Measurements from ENCODE around the gene POC1A. TPM values are rescaled to one million over a fixed set of nuclear protein-coding genes. Genes with fewer than 3 reads are reported as not detected.
"Not testable (repeated sequence)": the region's sequence is repeated elsewhere in the genome, so short reads cannot be mapped to it uniquely, and the experiment has no call there.

POC1A gene
- polyA plus RNA-seq, 1 donor (not counting 4 experiments of a cell fraction or from before 2014, with no cell fraction given) = 11.5 TPM

- H3K9me3 ChIP-seq (ENCODE audit: control insufficient read depth, low read depth, low read length) = no peaks in the 10 kb centered on the region
- FAIRE-seq (no peak), DNase-seq (ENCODE audit: low read depth, low spot score) (no peak)
- no peak overlapping the region for H2AFZ ChIP-seq (ENCODE audit: control insufficient read depth, low read length)
- peaks cover 2 to 13% of the 10 kb centered on the region in 2 experiments for H3K36me3 ChIP-seq (ENCODE audit: control insufficient read depth in 2 of 2, extremely low read depth in 1 of 2, insufficient read depth in 2 of 2, low read length in 2 of 2)
- no peak overlapping the region for H3K9ac ChIP-seq (ENCODE audit: control insufficient read depth, extremely low read depth, insufficient read depth, low read length)
- H3K4me1 ChIP-seq (ENCODE audit: control insufficient read depth, extremely low read depth, insufficient read depth, low read length) = peaks cover 58% of the 10 kb centered on the region
- no peak for TF ChIP-seq EZH2 (IDR thresholded peaks at IDR 0.05; ENCODE audit: low read length)
- no peak for TF ChIP-seq CTCF (optimal IDR thresholded peaks at IDR 0.05 in 1 of 3, IDR thresholded peaks at IDR 0.05 in 1 of 3, conservative IDR thresholded peaks at IDR 0.05 in 1 of 3; ENCODE audit: extremely low read depth in 1 of 3, insufficient read depth in 2 of 3, low read length in 3 of 3)
- H3K79me2 ChIP-seq (ENCODE audit: control insufficient read depth, insufficient read depth, low read length) = no peaks in the 10 kb centered on the region
- no peak overlapping the region for H3K4me2 ChIP-seq (ENCODE audit: control insufficient read depth, extremely low read depth, insufficient read depth, low read depth, low read length)
- H3K27ac ChIP-seq (ENCODE audit: control insufficient read depth, insufficient read depth, low read length) = peak overlapping the region; percentile 8
- no peaks in the 10 kb centered on the region for H3K9me1 ChIP-seq (ENCODE audit: control insufficient read depth, extremely low read depth, insufficient read depth, low read length)
- dilution Hi-C loops (cut with MboI; ENCODE audit: extremely low pct_ligation_motif_present, low sequenced_read_pairs) = no loop called here
- H4K20me1 ChIP-seq (ENCODE audit: control insufficient read depth, extremely low read depth, insufficient read depth, low read length) = no peaks in the 10 kb centered on the region
- no peaks in the 10 kb centered on the region for H3K27me3 ChIP-seq (ENCODE audit: control insufficient read depth, extremely low read depth, insufficient read depth, low read length)
- H3K4me3 ChIP-seq (ENCODE audit: control insufficient read depth in 2 of 3, extremely low read depth in 1 of 3, insufficient read depth in 2 of 3, low read depth in 1 of 3, low read length in 3 of 3) = no peak overlapping the region
Measured at GRCh38 chr3:52043750-52044149, 110.5 kb downstream of the POC1A start.

DNA sequence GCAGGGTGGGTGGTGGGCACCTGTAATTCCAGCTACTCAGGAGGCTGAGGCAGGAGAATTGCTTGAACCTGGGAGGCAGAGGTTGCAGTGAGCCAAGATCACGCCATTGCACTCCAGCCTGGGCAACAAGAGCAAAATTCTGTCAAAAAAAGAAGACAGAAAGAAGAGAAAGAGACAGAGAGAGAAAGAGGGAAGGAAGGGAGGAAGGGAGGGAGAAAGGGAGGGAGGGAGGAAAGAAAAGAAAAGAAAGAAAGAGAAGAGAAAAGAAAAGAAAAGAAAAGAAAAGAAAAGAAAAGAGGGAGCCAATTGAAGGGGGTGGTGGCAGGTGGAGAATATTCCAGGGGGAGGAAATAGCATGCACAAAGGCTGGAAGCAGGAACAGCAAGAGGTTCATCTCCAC lies 111.2 kb downstream of the POC1A start:
- H2AFZ ChIP-seq (ENCODE audit: control insufficient read depth, low read length); dilution Hi-C loops (cut with MboI; ENCODE audit: extremely low pct_ligation_motif_present, low sequenced_read_pairs); DNase-seq (ENCODE audit: low read depth, low spot score); H3K79me2 ChIP-seq (ENCODE audit: control insufficient read depth, insufficient read depth, low read length); H3K9ac ChIP-seq (ENCODE audit: control insufficient read depth, extremely low read depth, insufficient read depth, low read length); H3K9me1 ChIP-seq (ENCODE audit: control insufficient read depth, extremely low read depth, insufficient read depth, low read length); H3K27ac ChIP-seq (ENCODE audit: control insufficient read depth, insufficient read depth, low read length); H3K9me3 ChIP-seq (ENCODE audit: control insufficient read depth, low read depth, low read length); H3K27me3 ChIP-seq (ENCODE audit: control insufficient read depth, extremely low read depth, insufficient read depth, low read length); H4K20me1 ChIP-seq (ENCODE audit: control insufficient read depth, extremely low read depth, insufficient read depth, low read length); FAIRE-seq; H3K4me3 ChIP-seq (ENCODE audit: control insufficient read depth in 2 of 3, extremely low read depth in 1 of 3, insufficient read depth in 2 of 3, low read depth in 1 of 3, low read length in 3 of 3); H3K36me3 ChIP-seq (ENCODE audit: control insufficient read depth in 2 of 2, extremely low read depth in 1 of 2, insufficient read depth in 2 of 2, low read length in 2 of 2); H3K4me2 ChIP-seq (ENCODE audit: control insufficient read depth, extremely low read depth, insufficient read depth, low read depth, low read length): not testable (repeated sequence)
- H3K4me1 ChIP-seq (ENCODE audit: control insufficient read depth, extremely low read depth, insufficient read depth, low read length) = peaks cover 58% of the 10 kb centered on the region

DNA sequence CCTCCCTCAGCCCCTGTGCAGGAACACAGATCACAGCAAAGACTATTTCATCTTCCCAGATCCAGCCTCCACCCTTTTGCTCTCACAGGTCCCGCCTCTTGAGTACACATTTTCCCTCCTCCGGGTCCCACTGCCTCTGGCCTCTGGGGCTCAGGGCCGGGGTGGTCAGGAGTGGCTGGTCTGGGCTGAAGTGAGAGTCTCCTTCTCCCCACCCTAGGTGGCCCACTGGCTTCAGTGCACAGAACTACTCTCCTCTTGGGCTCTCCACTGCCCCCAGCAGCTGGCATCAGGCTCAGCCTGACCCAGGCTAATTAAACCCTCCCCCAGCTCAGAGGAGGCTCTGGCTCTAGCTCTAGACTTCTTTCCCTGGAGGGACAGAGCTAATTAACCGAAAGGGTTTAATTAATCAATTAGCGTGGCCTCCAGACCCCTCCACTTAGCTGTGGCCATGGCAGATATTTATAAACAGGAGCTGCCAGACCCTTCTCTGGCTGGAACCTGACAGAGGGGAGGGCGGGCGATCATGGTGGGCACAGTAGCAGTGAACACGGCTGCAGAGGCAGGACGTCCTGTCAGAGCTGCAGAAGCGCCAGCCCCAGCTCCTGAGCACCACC lies 113.0 kb downstream of the POC1A start:
- no peak overlapping the region for H3K4me2 ChIP-seq (ENCODE audit: control insufficient read depth, extremely low read depth, insufficient read depth, low read depth, low read length)
- DNase-seq (ENCODE audit: low read depth, low spot score) (no peak), FAIRE-seq (no peak)
- H3K79me2 ChIP-seq (ENCODE audit: control insufficient read depth, insufficient read depth, low read length) = no peaks in the 10 kb centered on the region
- no peaks in the 10 kb centered on the region for H4K20me1 ChIP-seq (ENCODE audit: control insufficient read depth, extremely low read depth, insufficient read depth, low read length)
- H3K9ac ChIP-seq (ENCODE audit: control insufficient read depth, extremely low read depth, insufficient read depth, low read length) = no peak overlapping the region
- peaks cover 60% of the 10 kb centered on the region for H3K4me1 ChIP-seq (ENCODE audit: control insufficient read depth, extremely low read depth, insufficient read depth, low read length)
- H3K36me3 ChIP-seq (ENCODE audit: control insufficient read depth in 2 of 2, extremely low read depth in 1 of 2, insufficient read depth in 2 of 2, low read length in 2 of 2) = no peaks in the 10 kb centered on the region
- no peak overlapping the region for H3K4me3 ChIP-seq (ENCODE audit: control insufficient read depth in 2 of 3, extremely low read depth in 1 of 3, insufficient read depth in 2 of 3, low read depth in 1 of 3, low read length in 3 of 3)
- TF ChIP-seq EZH2 (IDR thresholded peaks at IDR 0.05; ENCODE audit: low read length) (no peak), CTCF (optimal IDR thresholded peaks at IDR 0.05 in 1 of 3, IDR thresholded peaks at IDR 0.05 in 1 of 3, conservative IDR thresholded peaks at IDR 0.05 in 1 of 3; ENCODE audit: extremely low read depth in 1 of 3, insufficient read depth in 2 of 3, low read length in 3 of 3) (peak in 2 of 3 experiments; percentile 34 to 53)
- H3K9me1 ChIP-seq (ENCODE audit: control insufficient read depth, extremely low read depth, insufficient read depth, low read length) = no peaks in the 10 kb centered on the region
- no peaks in the 10 kb centered on the region for H3K27me3 ChIP-seq (ENCODE audit: control insufficient read depth, extremely low read depth, insufficient read depth, low read length)
- dilution Hi-C loops (cut with MboI; ENCODE audit: extremely low pct_ligation_motif_present, low sequenced_read_pairs) = no loop called here
- H3K9me3 ChIP-seq (ENCODE audit: control insufficient read depth, low read depth, low read length) = no peaks in the 10 kb centered on the region
- H2AFZ ChIP-seq (ENCODE audit: control insufficient read depth, low read length) = no peak overlapping the region
- no peak overlapping the region for H3K27ac ChIP-seq (ENCODE audit: control insufficient read depth, insufficient read depth, low read length)

All from keratinocyte (primary cell).